OCI-LY3 (cell line): ENCODE measurements around the gene TSPAN15.
"Not testable (repeated sequence)": the region's sequence is repeated elsewhere in the genome, so short reads cannot be mapped to it uniquely, and the experiment has no call there.

Experiments used
- H2AFZ ChIP-seq: fragments of 200-600, 300-600 bp; shearing (Covaris generic); 2 replicates; pipeline ENCODE4 v1.6.0; 2014; ENCODE audit warnings: antibody characterized with exemption, low read depth, low read length
- H3K27ac ChIP-seq: fragments of 200-600, 300-600 bp; sonication (generic); 2 replicates; pipeline ENCODE4 v1.5.1; 2014; ENCODE audit warnings: mild to moderate bottlenecking, low read length, moderate library complexity, mixed read lengths
- H3K27me3 ChIP-seq: fragments of 200-600, 300-600 bp; sonication (generic); 2 replicates; pipeline ENCODE4 v1.6.1; 2014; ENCODE audit warnings: low read depth, low read length, mixed read lengths
- H3K36me3 ChIP-seq: fragments of 200-600, 300-600 bp; sonication (generic); replicated peaks from 2 replicates; pipeline ENCODE3; 2014; ENCODE audit warnings: low read depth, low read length, mixed read lengths
- H3K4me1 ChIP-seq: fragments of 300-600, 200-600 bp; sonication (generic); 2 replicates; pipeline ENCODE4 v1.6.1; 2014; ENCODE audit warnings: low read length, mixed read lengths
- H3K4me2 ChIP-seq: fragments of 200-600, 300-600 bp; sonication (generic); 2 replicates; pipeline ENCODE4 v1.6.1; 2014; ENCODE audit warnings: low read length, mixed read lengths
- H3K4me3 ChIP-seq: fragments of 300-600, 200-600 bp; sonication (generic); 2 replicates; pipeline ENCODE4 v1.5.1; 2014; ENCODE audit warnings: antibody characterized with exemption, mild to moderate bottlenecking, low read length, moderate library complexity
- H3K79me2 ChIP-seq: fragments of 300-600, 200-600 bp; shearing (Covaris generic); 2 replicates; pipeline ENCODE4 v1.6.1; 2014; ENCODE audit warnings: mild to moderate bottlenecking, low read length, mixed read lengths
- H3K9ac ChIP-seq: fragments of 300-600, 200-600 bp; shearing (Covaris generic); 2 replicates; pipeline ENCODE4 v1.6.0; 2014; ENCODE audit warnings: mild to moderate bottlenecking, low read length, moderate library complexity
- H3K9me3 ChIP-seq: fragments of 200-600, 300-600 bp; shearing (Covaris generic); 2 replicates; pipeline ENCODE4 v1.6.1; 2014; ENCODE audit warnings: low read length, mixed read lengths; ENCODE audit not compliant: insufficient read depth
- H4K20me1 ChIP-seq: fragments of 200-600, 300-600 bp; sonication (generic); 2 replicates; pipeline ENCODE4 v1.6.1; 2016; ENCODE audit warnings: low read length, mixed read lengths; ENCODE audit not compliant: insufficient read depth
- EZH2phosphoT487 ChIP-seq: fragments of 200-600 bp; shearing (Covaris generic); IDR thresholded peaks from 2 replicates; pipeline ENCODE4 v1.6.1; 2018; ENCODE audit warnings: antibody characterized with exemption, mixed run types, low read depth
- TF ChIP-seq, protein P1 (sequence below): fragments of 200-600, 300-600 bp; sonication (generic); IDR thresholded peaks from 2 replicates; pipeline ENCODE4 v1.5.1; 2014; ENCODE audit warnings: antibody characterized with exemption, low read length, low read depth

TSPAN15 gene

DNA sequence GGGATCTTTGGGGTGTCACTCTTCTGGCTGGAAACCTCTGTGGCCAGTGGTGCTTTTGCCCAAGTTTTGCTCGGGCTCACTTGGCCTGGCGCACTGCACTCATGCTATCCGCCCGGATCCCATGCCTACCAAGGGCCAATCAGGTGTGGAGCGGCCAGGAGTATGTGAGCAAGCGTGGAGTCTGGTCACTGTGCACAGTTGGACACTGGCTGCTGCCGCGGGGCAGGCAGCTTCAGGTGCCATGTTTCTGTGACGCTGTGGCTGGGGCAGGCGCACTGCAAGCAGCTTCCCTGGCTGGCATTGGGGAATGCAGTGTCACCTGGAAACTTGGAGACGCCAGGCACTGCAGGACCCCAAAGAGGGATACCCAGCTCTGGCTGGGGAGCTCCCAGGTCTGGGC is 76.7 kb downstream of the TSPAN15 start:
- Histone ChIP-seq H3K4me3 (no peak overlapping the region), H3K27ac (no peak overlapping the region), H4K20me1 (no peaks in the 10 kb centered on the region), H3K79me2 (no peaks in the 10 kb centered on the region), H2AFZ (no peak overlapping the region), H3K4me2 (no peak overlapping the region), H3K27me3 (no peaks in the 10 kb centered on the region), H3K9ac (no peak overlapping the region), H3K4me1 (no peaks in the 10 kb centered on the region), H3K9me3 (no peaks in the 10 kb centered on the region), H3K36me3 (no peaks in the 10 kb centered on the region)
- no peak for TF ChIP-seq EZH2phosphoT487
- TF ChIP-seq, protein P1, sequence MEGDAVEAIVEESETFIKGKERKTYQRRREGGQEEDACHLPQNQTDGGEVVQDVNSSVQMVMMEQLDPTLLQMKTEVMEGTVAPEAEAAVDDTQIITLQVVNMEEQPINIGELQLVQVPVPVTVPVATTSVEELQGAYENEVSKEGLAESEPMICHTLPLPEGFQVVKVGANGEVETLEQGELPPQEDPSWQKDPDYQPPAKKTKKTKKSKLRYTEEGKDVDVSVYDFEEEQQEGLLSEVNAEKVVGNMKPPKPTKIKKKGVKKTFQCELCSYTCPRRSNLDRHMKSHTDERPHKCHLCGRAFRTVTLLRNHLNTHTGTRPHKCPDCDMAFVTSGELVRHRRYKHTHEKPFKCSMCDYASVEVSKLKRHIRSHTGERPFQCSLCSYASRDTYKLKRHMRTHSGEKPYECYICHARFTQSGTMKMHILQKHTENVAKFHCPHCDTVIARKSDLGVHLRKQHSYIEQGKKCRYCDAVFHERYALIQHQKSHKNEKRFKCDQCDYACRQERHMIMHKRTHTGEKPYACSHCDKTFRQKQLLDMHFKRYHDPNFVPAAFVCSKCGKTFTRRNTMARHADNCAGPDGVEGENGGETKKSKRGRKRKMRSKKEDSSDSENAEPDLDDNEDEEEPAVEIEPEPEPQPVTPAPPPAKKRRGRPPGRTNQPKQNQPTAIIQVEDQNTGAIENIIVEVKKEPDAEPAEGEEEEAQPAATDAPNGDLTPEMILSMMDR, result no peak

DNA sequence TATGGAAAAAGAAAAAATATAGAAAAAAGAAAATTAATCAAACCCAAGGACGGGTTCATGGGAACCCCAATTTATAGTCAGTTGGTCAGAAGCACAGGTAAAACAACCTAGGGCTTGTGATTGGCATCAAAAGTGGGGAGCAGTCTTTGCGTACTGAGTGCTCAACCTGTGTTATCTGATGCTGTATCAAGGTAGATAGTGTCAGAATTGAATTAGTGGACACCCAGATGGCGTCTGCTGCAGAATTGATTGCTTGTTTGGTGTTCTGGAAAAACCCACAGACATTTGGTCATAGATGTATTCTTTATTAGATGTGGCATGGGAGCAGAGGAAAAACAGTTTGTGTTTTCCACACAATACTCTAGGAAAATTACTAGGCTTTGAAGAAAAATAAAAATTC is 82.4 kb downstream of the TSPAN15 start:
- H3K27ac ChIP-seq, result no peak overlapping the region
- no peaks in the 10 kb centered on the region for H3K27me3 ChIP-seq
- no peaks in the 10 kb centered on the region for H3K36me3 ChIP-seq
- no peaks in the 10 kb centered on the region for H4K20me1 ChIP-seq
- no peak overlapping the region for H3K9ac ChIP-seq
- H3K4me1 ChIP-seq, result no peaks in the 10 kb centered on the region
- no peaks in the 10 kb centered on the region for H3K9me3 ChIP-seq
- H3K79me2 ChIP-seq, result no peaks in the 10 kb centered on the region
- no peak overlapping the region for H3K4me2 ChIP-seq
- no peak for TF ChIP-seq EZH2phosphoT487
- TF ChIP-seq, protein P1, result no peak
- H2AFZ ChIP-seq, result no peak overlapping the region
- no peak overlapping the region for H3K4me3 ChIP-seq

DNA sequence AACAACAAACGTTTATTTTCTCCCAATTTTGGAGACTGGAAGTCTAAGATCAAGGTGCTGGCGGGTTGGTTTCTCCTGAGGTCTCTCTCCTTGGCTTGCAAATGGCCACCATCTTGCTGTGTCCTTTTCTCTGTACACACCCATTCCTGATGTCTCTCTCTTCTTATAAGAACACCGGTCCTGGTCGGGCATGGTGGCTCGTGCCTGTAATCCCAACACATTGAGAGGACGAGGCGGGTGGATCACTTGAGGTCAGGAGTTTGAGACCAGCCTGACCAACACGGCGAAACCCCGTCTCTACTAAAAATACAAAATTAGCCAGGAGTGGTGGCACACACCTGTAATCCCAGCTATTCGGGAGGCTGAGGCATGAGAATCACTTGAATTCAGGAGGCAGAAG is 85.3 kb downstream of the TSPAN15 start:
- not testable (repeated sequence) for H3K27ac ChIP-seq, H2AFZ ChIP-seq, H4K20me1 ChIP-seq, H3K79me2 ChIP-seq, H3K27me3 ChIP-seq, H3K4me2 ChIP-seq, H3K9ac ChIP-seq, H3K4me1 ChIP-seq, H3K36me3 ChIP-seq, H3K9me3 ChIP-seq, H3K4me3 ChIP-seq

DNA sequence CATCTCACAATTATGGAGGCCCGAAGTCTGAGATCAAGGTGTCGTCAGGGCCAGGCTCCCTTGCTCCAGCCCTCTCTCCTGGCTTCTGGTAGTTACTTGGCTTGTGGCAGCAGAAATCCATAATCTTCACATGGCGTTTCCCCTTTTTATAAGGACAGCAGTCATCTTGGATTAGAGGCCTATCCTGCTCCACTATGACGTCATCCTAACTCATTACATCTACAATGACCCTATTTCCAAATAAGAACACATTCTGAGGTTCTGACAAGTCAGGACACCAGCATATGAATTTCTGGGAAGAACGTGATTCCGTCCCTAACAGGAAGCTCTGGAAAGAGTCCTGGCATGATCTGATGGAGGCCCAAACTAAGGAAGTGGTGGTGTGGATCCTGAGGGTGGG is 86.2 kb downstream of the TSPAN15 start:
- no peaks in the 10 kb centered on the region for H3K79me2 ChIP-seq
- no peak overlapping the region for H3K9ac ChIP-seq
- TF ChIP-seq, protein P1, result no peak
- no peak for TF ChIP-seq EZH2phosphoT487

DNA sequence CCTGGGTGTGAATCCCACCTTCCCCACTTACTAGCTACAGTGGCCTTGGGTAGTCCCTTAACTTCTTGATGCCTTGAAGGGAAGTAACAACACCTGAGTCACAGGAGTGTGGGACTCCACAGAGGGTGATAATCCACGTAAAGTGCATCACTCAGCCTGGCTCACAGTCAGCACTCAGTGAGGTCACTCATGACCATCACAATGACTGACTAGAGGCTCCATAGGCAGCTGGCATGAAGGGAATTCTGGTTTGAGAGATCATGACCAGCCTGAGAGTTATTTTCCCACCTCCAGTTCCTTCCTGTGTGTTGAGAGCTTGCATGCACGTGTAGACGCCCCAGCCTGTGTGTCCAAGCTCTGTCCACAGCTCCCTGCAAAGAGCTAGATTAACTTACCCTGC is 87.2 kb downstream of the TSPAN15 start:
- H3K9ac ChIP-seq, result no peak overlapping the region
- no peaks in the 10 kb centered on the region for H3K79me2 ChIP-seq
- no peaks in the 10 kb centered on the region for H3K9me3 ChIP-seq
- TF ChIP-seq, protein P1, result no peak
- no peak for TF ChIP-seq EZH2phosphoT487
- no peaks in the 10 kb centered on the region for H4K20me1 ChIP-seq
- no peaks in the 10 kb centered on the region for H3K27me3 ChIP-seq
- no peak overlapping the region for H2AFZ ChIP-seq
- H3K27ac ChIP-seq, result no peak overlapping the region
- no peaks in the 10 kb centered on the region for H3K36me3 ChIP-seq
- no peaks in the 10 kb centered on the region for H3K4me1 ChIP-seq
- H3K4me2 ChIP-seq, result no peak overlapping the region
- no peak overlapping the region for H3K4me3 ChIP-seq

More for the DNA sequence above, 86.2 kb downstream of the TSPAN15 start:
- no peaks in the 10 kb centered on the region for H3K27me3 ChIP-seq
- H3K4me1 ChIP-seq, result no peaks in the 10 kb centered on the region
- H3K9me3 ChIP-seq, result no peaks in the 10 kb centered on the region
- H3K4me2 ChIP-seq, result no peak overlapping the region
- no peak overlapping the region for H3K4me3 ChIP-seq
- H4K20me1 ChIP-seq, result no peaks in the 10 kb centered on the region
- no peak overlapping the region for H3K27ac ChIP-seq
- H2AFZ ChIP-seq, result no peak overlapping the region
- H3K36me3 ChIP-seq, result no peaks in the 10 kb centered on the region
